Measurements from ENCODE around the gene OR2T2.

- TF ChIP-seq, protein P1, sequence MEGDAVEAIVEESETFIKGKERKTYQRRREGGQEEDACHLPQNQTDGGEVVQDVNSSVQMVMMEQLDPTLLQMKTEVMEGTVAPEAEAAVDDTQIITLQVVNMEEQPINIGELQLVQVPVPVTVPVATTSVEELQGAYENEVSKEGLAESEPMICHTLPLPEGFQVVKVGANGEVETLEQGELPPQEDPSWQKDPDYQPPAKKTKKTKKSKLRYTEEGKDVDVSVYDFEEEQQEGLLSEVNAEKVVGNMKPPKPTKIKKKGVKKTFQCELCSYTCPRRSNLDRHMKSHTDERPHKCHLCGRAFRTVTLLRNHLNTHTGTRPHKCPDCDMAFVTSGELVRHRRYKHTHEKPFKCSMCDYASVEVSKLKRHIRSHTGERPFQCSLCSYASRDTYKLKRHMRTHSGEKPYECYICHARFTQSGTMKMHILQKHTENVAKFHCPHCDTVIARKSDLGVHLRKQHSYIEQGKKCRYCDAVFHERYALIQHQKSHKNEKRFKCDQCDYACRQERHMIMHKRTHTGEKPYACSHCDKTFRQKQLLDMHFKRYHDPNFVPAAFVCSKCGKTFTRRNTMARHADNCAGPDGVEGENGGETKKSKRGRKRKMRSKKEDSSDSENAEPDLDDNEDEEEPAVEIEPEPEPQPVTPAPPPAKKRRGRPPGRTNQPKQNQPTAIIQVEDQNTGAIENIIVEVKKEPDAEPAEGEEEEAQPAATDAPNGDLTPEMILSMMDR (IDR thresholded peaks at IDR 0.05), result no peak
- TF ChIP-seq POLR2AphosphoS5 (IDR thresholded peaks at IDR 0.05), result no peak
Observed at GRCh38 chr1:248406721-248407692, 38.4 kb upstream of the OR2T2 start.
